GM18517 (cell line): ENCODE measurements around the gene GGT7.
"Not testable (repeated sequence)": the region's sequence is repeated elsewhere in the genome, so short reads cannot be mapped to it uniquely, and the experiment has no call there.

ENCODE experiments used
- ATAC-seq: cut with Tn5 transposase; IDR thresholded peaks from one replicate; pipeline ENCODE4 v1.9.1; 2021; ENCODE audit warnings: mild to moderate bottlenecking, moderate library complexity; ENCODE audit not compliant: unreplicated experiment

GGT7 gene

GRCh38 chr20:34849778-34850177, 22.9 kb downstream of the GGT7 start:
- no peak for ATAC-seq

GRCh38 chr20:34848597-34848996, 24.1 kb downstream of the GGT7 start:
- ATAC-seq, result no peak

GRCh38 chr20:34843421-34843820, 29.2 kb downstream of the GGT7 start:
- ATAC-seq, result no peak

DNA sequence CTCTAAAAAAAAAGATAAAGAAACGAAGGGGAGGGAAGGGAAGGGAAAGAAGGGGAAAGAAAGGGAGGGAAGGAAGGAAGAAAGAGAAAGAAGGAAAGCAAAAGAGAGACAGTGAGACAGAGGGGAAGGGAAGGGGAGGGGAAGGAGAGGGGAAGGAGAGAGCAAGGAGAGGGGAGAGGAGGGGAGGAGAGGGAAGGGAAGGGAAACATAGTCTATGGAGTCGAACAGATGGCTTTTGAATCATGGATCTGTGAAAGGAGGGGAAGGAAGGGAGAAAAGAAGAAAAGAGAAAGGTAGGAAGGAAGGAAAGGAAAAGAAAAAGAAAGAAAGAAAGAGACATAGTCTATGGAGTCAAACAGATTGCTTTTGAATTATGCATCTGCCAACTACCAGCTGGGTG, 30.5 kb downstream of the GGT7 start:
- no peak for ATAC-seq

DNA sequence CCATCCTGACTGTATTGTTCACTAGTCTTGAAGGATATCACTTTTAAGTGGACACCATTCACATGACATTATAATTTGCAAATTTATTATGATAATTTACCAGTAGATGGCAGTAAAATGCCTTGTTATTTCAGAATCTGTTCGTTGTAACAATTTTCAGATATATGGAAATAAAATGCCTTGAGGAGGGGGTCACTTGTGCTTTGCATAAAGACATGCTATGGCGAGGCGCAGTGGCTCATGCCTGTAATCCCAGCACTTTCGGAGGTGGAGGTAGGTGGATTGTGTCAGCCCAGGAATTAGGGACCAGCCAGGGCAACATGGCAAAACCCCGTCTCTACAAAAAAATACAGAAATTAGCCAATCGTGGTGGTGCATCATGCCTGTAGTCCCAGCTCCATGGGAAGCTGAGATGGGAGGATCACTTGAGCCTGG, 38.2 kb downstream of the GGT7 start:
- ATAC-seq, result no peak

DNA sequence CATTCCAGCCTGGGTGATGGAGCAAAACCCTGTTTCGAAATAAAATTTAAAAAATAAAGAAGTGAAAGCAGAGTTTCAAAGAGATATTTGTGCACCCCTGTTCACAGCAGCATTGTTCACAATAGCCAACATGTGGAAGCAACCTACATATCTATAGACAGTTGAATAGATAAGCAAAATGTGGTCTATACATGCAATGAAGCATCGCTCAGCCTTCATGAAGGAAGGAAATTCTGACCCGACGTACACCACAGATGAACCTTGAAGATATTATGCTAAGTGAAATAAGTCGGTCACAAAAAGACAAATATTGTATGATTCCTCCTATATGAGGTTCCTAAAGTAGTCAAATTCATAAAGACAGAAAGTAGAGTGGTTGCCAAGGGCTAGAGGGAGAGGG, 40.7 kb downstream of the GGT7 start:
- ATAC-seq, result no peak

- ATAC-seq, result no peak
Observed at GRCh38 chr20:34829191-34829590, 43.5 kb downstream of the GGT7 start.

DNA sequence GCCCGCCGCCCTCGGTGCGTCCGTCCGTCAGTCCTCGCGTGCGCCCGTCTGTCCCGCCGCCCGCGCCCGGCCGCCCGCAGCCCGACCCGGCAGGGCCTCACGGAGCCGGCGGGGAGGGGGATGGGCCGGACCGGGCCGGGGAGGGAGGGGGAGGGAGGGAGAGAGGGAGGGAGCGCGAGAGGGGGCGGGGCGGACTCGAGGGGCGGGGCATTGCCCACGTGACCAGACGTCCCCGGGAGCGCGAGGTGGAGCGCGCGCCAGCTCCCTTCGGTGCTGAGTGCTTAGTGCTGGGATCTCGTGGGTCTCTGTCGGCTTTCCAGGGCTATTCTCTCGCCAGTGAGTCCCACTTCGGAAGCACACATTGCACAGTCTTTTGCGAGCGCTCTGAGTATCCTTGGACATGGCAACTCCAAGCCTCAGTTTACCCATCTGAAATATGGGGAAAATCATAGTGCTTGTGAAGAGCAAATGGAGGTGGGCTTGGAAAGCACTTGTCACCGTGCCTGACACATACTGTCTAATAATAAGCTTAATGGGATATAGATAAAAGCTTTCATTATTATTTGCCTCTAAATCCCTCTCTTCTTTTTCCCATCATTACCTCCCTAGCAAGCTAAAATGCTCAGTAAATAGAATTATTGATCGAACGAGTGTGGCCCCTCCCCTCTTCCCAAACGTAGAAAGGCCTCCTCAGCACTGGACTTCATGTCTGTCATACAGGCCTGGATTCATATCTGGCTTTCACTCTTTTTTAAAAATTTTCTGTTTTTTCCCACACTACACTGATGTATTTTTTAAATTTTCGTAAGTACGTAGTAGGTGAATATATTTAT, 46.9 kb downstream of the GGT7 start, which contains the start of gene NCOA6:
Gene NCOA6, minus strand, starts transcription at position 122 of the 833 bp plus-strand sequence. CDS start 43,296 bp downstream, outside the sequence.
- ATAC-seq, result peak; percentile 35

DNA sequence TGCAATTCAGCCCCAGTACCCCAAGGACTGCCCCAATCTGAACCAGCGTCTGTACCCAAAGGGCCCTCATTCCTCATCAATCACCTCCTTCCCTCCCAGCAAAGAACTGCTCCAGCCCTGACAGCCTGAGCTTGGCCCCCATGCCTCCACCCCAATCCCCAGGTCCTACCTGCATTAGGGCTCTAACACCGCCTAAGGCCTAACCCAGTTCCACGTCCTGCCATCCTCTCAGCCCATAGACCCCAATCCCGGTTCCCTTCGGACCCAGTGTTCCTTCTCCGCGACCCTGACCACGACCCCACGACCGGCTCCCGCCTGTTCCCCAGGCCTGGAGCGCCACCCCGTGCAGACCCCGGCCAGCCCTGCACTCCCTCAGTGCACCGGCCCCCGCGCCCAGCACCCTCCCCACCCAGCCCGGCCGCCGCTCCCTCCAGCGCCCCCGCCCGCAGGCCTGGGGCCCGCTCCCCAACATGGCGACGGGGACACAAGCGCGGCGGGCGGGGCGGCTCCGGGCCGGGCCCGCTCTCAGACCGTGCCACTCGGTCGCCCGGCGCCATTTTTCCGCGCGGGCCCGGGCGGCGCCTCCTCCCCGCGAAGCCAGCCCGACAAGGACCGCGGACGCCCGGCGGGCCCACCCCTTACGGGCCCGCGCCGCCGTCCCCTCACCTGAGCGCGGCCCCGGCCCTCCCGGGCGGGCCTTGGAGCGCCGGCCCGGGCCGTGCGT, 47.7 kb downstream of the GGT7 start:
- peak; percentile 57 for ATAC-seq

DNA sequence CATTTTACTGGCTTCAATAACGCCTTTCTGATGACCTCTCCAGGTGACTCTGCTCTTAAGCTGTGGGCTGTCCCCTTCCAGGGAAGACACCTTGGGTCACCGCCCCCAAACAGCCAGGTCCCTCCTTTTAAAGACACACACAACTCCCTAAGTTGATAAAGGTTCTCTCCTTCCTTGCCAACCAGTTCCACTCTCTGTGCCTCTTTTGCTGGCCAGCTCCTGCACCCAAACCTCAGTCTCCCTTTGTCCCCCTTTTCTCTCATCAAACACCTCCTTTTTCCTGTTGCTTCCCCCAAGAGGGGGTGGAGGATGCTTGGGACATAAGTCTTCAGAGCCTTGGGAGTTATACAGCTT, 48.2 kb downstream of the GGT7 start:
- peak; percentile 53 for ATAC-seq

- no peak for ATAC-seq
Observed at GRCh38 chr20:34824026-34824425, 48.6 kb downstream of the GGT7 start.

GRCh38 chr20:34820805-34821578, 51.7 kb downstream of the GGT7 start:
- no peak for ATAC-seq

DNA sequence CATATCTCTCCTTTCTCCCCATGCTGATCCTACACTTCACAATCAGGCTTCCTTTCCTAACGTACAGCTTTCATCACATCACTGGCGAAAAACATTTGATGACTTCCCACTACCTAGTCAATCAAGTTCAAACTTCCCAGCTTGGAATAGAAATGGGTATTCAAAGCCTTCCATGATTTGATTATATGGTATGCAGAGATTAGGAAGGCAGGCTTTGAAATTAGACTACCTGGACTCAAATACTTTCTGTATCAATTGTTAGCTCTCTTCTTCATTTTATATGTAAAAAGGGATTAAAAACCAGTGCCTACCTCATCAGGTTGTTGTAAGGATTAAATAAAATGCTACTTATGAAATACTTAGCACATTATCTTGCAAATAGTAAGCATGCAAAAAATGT, 54.9 kb downstream of the GGT7 start:
- no peak for ATAC-seq

- ATAC-seq, result no peak
Observed at GRCh38 chr20:34817072-34817471, 55.6 kb downstream of the GGT7 start.

DNA sequence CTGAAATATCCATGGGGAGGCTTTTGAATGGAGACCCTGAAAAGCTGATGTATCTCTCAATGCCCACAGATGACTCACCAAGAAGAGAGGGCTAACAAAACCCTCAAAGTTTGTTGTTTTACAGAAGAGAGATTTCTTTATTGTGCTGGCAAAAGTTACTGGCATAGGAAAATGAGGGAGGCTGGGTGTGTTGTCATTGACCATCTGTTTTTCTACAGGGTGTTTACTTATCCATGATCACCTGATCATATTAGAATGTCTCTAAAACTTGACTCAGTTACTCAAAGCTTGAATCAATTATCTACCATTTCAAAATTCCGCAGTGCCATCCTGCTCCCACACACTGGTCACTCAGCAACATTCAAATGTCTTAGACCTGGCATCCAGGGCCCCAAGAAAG, 57.0 kb downstream of the GGT7 start:
- ATAC-seq, result no peak

- no peak for ATAC-seq
Observed at GRCh38 chr20:34808583-34808982, 64.1 kb downstream of the GGT7 start.

DNA sequence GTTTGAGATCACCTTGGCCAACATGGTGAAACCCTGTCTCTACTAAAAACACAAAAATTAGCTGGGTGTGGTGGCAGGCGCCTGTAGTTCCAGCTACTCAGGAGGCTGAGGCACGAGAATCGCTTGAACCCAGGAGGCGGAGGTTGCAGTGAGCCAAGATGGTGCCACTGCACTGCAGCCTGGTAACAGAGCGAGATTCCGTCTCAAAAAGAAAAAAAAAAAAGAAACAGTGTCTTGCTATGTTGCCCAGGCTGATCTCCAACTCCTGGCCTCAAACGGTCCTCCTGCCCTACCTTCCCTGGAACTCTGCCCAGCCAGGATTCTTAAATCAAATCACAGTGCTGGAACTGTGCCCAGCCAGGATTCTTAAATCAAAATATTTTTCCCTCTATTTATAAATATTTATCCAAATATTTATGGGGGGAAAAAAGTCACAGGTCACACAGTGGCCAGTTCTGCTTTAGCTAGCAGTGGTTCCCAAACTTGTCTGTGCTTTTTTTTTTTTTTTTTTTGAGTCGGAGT, 64.7 kb downstream of the GGT7 start:
- not testable (repeated sequence) for ATAC-seq

- no peak for ATAC-seq
Observed at GRCh38 chr20:34806255-34806654, 66.4 kb downstream of the GGT7 start.

DNA sequence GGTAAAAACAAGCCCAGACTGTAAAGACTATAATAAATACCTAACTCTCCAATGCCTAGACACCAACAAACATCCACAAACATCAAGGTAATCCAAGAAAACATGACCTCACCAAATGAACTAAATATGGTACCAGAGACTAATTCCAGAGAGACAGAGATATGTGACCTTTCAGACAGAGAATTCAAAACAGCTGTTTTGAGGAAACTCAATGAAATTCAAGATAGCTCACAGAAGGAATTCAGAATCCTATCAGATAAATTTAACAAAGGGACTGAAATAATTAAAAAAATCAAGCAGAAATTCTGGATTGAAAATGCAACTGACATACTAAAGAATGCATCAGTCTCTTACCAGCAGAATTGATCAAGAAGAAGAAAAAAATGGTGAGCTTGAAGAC, 73.8 kb downstream of the GGT7 start:
- ATAC-seq, result no peak

DNA sequence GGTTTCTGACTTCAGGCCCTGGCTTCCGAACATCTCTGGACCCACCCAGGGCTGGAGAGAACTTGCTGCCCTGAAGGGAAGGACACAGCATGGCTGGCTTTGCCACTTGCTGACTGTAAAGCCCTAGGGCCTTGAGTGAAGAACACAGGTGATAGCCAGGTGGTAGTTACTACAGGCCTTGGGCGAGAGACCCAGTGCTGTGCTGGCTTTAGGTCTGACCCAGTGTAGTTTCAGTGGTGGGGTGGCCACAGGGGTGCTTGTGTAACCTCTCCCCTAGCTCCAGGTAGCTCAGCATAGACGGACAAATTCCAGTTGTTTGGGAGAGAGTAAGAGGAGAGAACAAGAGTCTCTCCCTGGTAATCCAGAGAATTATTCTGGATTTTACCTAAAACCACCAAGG, 74.3 kb downstream of the GGT7 start:
- ATAC-seq, result no peak
